Left hindlimb (tissue), 1 donor: ENCODE data around the gene PHF2.

ENCODE experiments used
- DNase-seq: peaks from one replicate; pipeline ENCODE4 v3.0.0-alpha.2; 2018

The PHF2 gene

DNA sequence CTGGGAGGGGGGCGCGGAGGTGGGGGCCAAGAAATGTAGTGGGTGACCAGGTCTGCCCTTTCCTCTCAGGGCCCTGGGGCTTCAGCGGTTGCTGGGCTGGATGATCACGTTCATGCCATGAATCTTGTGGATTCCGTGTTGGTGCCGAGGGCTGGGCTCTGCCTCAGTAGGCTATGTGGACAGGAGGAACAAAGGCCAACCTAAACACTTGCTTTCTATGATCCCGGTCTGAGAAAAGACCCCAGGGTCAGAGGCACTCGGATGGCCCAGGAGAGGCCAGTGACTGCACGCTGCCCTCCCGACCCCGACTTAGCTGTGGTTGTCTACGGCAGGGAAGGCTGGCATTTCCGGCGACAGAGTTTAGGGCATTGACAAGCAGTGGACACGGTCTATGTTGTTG, 26.6 kb downstream of the PHF2 start:
- DNase-seq: no peak

DNA sequence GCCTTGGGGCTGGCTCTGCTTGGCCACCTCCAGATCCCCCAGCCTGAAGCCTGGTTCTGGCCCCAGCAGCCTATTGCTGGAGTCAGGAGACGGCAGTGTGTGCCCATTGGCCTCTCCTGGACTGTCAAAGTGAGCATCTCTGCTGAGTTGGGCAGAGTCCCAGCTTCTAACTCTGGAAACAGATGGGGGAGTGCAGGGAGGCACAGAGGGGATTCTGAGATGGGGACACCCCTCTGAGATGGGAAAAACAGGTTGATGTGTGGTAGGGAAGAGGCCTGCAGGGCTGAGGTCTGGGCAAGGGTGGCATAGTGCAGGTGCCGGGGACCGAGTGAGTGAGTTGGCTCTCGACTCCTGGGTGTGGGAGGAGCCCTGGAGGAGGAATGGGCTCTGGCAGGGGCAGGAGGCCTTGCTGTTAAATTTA, 27.5 kb downstream of the PHF2 start:
- DNase-seq: no peak

DNA sequence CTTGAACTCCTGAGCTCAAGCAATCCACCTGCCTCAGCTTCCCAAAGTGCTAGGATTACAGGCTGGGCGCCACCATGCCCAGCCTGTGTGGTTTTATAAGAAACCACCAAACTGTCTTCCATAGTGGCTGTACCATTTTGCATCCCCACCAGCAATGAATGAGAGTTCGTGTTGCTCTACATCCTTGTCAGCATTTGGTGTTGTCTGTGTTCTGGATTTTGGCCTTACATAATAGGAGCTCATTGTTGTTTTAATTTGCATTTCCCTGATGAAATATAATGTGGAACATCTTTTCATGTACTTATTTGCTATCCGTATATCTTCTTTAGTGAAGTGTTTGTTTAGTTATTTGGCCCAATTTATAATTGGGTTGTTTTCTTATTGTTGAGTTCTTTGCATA, 29.8 kb downstream of the PHF2 start:
- DNase-seq: no peak

- DNase-seq: no peak
Observed at GRCh38 chr9:93610206-93610605, 33.8 kb downstream of the PHF2 start.

GRCh38 chr9:93612052-93612795, 35.8 kb downstream of the PHF2 start:
- no peak for DNase-seq

GRCh38 chr9:93612796-93613154, 36.4 kb downstream of the PHF2 start:
- no peak for DNase-seq

DNA sequence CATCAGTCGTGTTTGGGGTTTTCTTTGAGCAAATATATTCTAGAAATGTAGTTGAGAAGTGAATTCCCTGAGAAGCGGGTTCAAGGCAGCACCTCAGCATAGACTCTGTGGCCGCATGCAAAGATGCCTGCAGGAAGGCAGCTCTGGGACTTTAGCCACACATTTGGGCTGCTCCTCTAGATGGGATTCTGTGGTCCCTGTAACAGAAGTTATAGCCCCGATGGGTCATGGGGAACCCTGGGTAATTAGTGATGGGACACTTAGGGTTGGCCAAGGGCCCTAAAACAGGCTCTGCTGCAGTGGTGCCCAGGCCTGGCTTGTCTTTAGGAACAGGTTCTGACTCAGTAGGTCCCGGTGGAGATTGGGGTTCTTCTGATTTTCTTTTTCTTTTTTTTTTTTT, 36.8 kb downstream of the PHF2 start:
- no peak for DNase-seq

- no peak for DNase-seq
Observed at GRCh38 chr9:93613791-93614190, 37.4 kb downstream of the PHF2 start.

DNA sequence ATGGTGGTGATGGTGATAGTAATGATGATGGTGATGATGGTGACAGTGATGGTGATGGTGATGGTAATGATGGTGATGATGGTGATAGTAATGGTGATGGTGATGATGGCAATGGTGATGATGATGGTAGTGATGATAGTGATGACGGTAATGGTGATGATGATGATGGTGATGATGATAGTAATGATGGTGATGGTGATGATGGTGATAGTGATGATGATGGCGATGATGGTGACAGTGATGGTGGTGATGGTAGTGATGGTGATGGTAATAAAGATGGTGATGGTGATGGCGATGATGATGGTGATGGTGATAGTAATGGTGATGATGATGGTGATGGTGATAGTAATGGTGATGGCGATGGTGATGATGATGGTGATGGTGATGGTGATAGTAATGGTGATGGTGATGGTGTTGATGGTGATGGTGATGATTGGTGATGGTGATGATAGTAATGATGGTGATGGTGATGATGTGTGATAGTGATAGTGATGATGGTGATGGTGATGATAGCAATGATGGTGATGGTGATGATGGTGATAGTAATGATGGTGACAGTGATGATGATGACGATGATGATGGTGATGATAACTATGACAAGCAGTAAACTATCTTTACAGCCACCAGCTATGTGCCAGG, 38.6 kb downstream of the PHF2 start:
- DNase-seq: no peak

GRCh38 chr9:93616044-93616443, 39.7 kb downstream of the PHF2 start:
- DNase-seq: no peak

GRCh38 chr9:93617273-93617672, 40.9 kb downstream of the PHF2 start:
- DNase-seq: no peak

DNA sequence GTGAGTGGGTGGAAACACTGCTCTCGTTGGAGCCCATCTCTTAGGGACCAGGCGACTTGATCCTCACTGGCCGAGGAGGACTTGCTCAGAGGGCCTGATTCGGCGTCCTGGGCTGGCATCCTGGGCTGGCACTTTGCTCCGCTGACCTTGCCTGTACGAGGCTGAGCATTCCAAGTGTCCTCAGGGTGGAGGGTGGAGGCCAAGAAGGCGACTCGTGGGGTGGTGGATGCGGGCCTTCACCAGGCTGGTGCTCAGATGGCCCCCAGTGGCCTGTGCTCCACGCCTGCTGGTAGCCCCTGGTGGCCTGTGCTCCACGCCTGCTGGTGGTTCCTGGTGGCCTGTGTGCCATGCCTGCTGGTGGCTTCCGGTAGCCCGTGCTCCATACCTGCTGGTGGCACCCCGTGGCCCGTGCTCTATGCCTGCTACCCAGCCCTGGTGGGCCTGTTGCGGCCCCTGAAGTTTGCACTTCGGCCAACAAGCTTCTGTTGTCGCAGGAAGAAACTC, 42.9 kb downstream of the PHF2 start:
- no peak for DNase-seq

DNA sequence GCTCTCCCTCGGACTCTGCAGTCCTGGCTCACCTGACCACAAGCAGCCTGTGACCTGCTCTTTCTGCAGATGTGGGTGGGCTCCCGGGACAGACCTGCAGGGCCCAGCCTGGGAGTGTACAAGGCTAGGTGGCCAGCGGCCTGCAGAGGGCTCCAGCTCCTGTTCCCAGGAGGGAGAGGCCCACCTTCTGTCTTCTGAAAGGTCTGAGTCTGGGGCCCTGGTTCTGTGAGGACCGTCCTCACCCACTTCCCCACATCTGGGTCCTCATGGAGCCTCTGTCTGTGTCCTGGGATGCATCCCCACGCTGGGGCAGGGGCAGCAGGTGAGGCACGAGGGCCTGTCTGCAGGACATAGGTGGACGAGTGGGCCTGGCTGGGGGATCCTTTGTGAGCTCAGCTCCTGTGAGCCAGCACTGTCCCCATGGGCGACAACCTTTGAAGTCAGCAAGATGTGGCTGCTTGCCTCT, 43.7 kb downstream of the PHF2 start:
- DNase-seq: no peak

DNA sequence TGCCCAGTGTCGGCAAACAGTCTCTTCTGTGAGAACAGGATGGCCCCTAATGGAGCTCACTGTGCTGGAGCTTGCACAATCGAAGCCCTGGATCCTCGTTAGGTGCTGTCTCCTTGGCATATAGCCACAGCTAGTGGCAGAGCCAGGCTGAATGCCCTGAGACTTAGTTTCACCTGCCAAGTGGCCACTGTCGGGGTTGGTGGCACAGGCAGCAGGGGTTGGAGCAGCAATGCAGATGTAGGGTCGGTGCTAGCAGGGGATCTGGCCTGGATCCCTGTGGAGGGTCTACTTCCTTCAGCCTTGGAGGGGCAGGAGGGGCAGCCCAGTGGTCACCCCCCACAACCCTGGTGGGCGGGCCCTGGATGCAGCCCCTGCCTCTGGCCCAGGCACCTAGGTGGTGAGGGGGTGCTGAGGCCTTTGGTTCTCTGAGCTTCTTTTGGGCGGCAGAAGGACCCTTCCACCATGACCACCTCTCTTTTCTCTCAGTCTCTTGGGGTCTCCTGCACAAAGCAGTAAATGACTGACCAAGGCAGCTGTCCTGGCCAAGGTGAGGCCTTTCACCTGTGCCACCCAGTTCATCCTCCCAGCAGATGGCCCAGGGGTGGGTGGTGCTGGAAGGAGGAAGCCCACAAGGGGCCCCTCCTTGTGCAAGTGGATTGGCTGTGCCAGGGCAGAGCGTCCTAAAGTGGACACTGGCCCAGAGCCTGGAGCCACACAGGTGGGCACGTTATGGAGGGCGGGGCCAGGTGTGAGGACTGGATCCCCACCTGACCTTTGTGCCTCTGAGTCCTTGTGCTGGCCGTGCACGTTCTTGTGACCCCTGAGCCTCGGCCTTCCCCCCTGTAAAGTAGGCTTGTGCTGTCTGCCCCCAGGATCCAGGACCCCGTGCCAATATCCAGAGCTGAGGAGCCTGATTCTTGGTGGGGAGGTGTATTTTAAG, 44.8 kb downstream of the PHF2 start:
- no peak for DNase-seq

DNA sequence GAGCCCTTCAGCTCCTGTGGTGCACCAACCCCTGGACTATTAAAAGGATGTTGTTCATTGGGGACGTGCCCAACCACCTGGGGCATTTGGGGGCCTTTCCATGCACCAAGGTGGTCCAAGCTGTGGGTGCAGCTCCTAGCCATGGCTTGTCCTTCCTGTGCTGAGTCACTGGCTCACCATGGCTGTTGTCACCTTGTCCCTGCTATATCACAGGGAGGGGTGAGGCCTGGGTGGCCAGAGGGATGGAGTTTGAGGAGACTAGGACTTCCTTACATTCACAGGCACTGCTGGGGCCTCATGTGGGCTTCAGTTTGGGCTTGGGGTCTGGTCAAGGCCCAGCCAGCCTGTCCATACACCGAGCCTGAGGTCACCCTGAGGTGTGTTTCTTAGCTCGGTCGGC, 45.5 kb downstream of the PHF2 start:
- DNase-seq: no peak

DNA sequence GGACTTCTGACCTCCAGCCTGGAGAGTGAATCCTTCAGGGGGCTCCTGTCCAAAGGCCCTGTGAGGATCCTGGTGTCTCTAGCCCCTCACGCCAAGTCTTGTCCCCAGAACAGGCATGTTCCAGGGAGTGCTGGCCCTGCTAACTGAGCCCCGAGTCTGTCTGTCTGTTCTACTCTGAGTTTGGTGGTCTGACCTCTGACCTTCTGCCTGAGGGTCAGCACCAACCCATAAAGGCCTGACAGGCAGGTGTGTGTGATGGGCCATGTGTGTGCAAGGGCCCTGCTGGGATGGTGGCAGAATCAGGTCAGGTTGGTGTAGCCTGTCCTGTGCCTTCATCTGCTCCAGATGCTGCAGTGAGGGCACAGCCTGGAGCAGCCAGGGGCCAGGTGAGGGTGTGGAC, 46.3 kb downstream of the PHF2 start:
- DNase-seq: no peak

GRCh38 chr9:93623753-93624152, 47.4 kb downstream of the PHF2 start:
- DNase-seq: no peak

- no peak for DNase-seq
Observed at GRCh38 chr9:93624431-93624834, 48.0 kb downstream of the PHF2 start.

GRCh38 chr9:93624977-93625376, 48.6 kb downstream of the PHF2 start:
- no peak for DNase-seq

DNA sequence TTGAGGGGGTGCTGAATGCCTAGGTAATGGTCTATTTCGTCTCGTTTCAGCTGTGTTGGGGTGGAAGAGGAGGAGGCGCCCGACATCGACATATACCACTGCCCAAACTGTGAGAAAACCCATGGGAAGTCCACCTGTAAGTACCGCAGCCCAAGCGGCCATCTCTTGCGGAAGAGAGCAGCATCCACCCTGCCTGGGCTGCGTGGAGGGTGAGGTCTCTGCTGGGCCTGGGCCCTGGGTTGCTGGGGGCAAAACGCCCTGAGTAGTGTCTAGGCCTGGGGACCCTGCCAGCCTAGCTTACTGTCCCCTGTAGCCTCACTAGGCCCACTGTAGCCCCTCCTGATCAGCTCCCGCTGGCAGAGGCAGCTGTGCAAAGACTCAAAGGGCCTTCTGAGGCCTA, 53.5 kb downstream of the PHF2 start:
- DNase-seq: no peak

DNA sequence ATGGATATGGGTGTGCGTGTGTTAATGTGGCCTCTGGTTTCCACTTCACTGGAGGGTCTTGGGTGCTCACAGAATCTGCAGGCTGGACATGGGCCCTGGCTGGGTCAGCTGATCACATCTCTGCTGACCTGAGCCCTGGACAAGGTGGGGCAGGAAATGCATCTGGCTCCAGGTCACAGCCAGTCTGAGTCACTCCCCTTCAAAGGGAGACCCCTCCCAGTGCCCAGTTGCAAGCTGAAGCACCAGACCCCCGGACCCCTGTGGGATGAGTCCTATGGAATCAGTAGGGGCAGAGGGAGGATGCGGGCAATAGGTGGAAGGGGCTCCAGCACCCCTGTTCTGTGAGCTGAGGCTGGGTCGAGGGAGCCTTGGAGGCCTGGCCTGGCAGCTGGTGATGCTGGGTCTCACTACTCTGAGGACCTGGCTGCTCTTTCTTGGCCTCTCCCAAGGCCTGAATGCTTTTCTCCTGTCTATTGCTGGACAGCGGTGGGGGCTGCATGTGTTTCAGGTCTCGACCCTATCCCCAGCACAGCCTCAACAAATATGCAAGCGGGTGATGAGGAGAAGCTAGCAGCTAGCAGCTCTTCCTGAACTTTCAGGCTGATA, 54.5 kb downstream of the PHF2 start:
- no peak for DNase-seq

DNA sequence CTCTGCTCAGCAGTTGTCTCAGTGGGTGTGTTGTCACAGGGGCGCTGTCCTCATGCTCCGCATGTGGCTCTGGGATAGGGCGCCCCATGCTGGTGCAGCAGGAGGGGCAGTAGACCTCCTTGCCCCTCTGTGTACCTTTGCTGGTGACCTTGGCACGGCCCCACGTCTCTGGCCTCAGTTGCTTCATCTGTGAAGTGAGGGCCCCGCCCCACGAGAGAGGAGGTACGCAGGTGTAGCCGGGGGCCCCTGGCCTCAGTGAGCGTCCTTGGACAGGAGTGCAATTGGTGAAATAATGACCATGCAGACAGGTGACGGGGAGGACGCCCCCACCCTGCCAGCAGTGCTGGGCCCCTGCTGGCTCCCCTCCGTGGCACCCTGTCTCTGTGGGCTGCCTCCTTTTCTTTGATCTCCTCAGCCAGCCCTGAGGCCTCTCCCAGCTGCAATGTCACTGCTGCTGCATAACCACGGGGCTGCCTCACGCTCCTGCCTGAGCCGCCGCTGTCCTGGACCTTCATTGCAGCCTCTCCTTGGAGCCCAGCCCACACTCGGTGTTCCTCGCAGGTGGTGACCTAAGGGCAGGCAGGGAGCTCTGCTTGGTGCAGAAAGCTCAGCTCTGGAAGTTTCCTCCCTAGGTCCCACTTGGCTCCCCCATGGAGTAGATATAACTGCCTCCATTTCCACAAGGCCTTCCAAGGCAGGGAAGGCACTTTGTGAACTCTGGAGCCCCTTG, 57.3 kb downstream of the PHF2 start:
- DNase-seq: no peak
